ENCODE data around the gene FAM3A.

- TF ChIP-seq CTCF (conservative IDR thresholded peaks at IDR 0.05 in 1 of 2, IDR thresholded peaks at IDR 0.05 in 1 of 2; ENCODE audit: low read depth in 1 of 2, low read length in 2 of 2), result no peak
- no peak for TF ChIP-seq EZH2 (IDR thresholded peaks at IDR 0.05; ENCODE audit: low read length, missing control alignments)
These were observed 26.0 kb downstream of the FAM3A start for GRCh38 chrX:154490021-154490413.
